HG03469 (cell line): ENCODE results near the gene ITPRIPL1.

Source experiments
- ATAC-seq: cut with Tn5 transposase; IDR thresholded peaks from one replicate; pipeline ENCODE4 v1.9.1; 2021; ENCODE audit warnings: mild to moderate bottlenecking, moderate library complexity, moderate number of reproducible peaks; ENCODE audit not compliant: unreplicated experiment

The ITPRIPL1 gene

GRCh38 chr2:96353606-96354101, 28.5 kb downstream of the ITPRIPL1 start:
- no peak for ATAC-seq

DNA sequence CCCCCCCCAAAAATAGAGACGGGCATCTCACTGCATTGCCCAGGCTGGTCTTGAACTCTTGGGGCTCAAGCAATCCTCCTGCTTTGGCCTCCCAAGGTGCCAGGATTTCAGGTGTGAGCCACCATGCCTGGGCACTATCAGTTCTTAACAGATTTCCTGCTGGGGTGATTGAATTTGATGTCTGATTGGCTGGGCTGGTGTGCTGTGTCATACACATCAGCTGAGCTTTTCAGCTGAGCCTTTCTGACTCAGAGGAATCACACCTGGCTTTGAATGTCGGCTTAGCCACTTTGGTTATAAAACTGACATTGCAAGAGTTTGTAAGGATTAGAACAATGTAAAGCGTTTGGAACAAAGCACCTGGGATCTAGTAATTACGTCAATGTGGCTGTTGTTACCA, 29.4 kb downstream of the ITPRIPL1 start:
- ATAC-seq: no peak

DNA sequence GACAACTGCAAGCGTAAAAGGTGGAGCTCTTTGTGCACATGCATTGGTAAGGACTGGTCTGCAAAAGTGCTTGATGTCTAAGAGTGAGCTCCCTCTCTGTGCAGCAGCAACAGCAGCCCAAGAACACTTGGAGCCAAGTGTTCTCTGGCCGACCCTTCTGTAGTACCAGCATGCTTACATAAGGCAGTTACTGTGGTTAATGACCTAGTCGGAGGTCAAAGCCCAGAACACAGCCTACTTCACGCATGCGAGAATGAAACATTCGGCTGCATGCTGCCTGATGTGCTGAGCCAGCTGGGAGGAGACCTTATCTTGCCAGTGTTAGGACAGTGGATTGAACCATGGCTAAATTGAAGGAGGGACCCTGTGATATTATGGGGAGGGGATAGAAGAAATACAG, 31.8 kb downstream of the ITPRIPL1 start:
- ATAC-seq: no peak

DNA sequence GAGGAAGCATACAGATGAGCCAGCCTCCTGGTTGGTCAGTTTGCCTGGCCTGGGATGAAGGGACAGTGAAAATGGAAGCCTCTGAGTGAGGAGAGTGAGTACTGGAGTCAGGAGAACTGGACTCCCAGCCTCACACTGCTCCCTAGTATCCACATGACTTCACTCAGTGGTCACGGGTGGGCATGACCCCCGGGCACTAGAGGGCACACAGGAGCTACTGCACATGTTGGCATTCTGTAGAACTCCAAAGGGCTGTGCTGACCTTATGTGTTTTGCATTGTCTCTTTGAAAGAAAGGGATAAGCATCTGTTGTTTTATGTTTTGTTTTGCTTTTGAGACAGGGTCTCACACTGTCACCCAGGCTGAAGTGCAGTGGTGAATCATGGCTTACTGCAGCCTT, 34.2 kb downstream of the ITPRIPL1 start:
- ATAC-seq: no peak

DNA sequence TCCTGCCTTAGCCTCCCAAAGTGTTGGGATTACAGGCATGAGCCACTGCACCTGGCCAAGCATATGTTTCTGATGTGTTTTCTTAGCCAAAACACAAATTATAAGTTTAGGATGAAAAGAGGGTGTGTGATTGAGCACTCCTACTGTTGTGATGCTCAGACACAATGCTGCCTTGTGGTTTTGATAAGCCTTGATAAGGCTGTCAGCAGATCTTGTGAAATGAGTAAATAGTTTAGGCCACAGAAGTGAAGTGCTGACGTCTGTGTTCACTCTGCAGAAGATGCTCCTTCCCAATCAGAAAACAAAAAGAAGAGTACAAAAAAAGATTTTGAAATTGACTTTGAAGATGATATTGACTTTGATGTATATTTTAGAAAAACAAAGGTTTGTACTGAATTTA, 34.7 kb downstream of the ITPRIPL1 start:
- no peak for ATAC-seq

DNA sequence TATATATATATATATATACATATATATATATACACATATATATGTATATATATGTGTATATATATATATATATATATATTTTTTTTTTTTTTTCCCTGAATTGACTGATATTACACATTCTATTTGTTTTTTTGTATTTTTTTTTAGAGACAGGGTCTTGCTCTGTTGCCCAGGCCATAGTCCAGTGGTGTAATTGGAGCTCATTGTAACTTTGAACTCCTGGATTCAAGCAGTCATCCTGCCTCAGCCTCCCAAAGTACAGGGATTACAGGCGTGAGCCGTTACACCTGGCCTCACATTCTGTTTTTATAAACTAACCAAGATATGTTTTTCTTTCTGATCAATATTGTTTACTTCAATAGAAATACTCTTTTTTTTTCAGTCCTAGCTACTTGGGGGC, 36.6 kb downstream of the ITPRIPL1 start:
- ATAC-seq: no peak

GRCh38 chr2:96369186-96369585, 44.1 kb downstream of the ITPRIPL1 start:
- no peak for ATAC-seq

DNA sequence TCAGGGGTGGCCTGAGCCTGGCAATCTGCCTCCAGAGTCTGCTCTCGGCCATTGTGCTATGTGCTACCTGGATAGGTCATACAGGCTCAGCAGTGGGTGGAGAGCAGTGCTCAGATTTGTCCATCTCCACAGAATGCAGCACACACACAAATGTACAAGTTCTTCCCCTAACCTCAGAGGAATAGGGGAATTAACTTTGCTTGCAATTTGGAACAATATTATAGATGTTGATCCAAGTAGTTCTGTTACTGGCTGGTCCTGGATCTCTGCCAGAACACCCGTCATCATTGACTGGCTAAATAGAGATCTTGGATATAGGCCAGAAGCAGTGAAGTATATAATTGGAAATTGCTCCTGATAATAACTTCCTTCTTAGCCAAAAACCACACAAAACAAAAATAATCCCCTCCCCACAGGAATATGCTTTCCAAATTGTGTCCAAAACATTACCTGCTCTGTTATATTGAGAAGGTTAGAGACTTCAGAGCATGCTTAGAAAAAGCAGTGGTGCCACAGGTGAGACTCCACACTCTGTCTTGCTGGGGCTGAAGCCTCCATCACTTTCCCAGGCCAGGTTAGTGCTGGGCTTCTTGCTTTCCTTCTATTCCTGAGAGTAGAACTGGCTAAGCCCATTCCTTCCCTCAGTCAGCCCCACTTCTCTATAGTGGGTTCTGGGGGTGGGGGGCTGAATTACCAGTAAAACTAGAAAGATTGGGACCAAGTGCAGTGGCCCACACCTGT, 49.3 kb downstream of the ITPRIPL1 start:
- no peak for ATAC-seq
